Stimulated activated naive B cell treated with anti-CD40 and anti-IgM and Interleukin-4, amounts not matched to agents 10 μg/mL and 1 μg/mL and 100 μg/mL, for 72 hours (primary cell): ENCODE data around the gene MAP7D1.
"Not testable (repeated sequence)": the region's sequence is repeated elsewhere in the genome, so short reads cannot be mapped to it uniquely, and the experiment has no call there.

Source experiments
- ATAC-seq, 2 donors: fragments of 150-1000 bp; cut with Tn5 transposase; replicated peaks; 2 replicates each; pipeline ENCODE4 v1.10.0; 2021; ENCODE audit warnings: moderate library complexity in 1 of 2
- DNase-seq: peaks from one replicate; pipeline ENCODE4 v3.0.0; 2021
- H3K27ac Mint-ChIP-seq: one replicate; pipeline ENCODE4 v1.8.0; 2022; ENCODE audit warnings: mild to moderate bottlenecking, mixed read lengths
- H3K27me3 Mint-ChIP-seq, 2 donors: one replicate each; pipeline ENCODE4 v1.8.0; 2022; ENCODE audit warnings: mixed read lengths in 2 of 2
- H3K36me3 Mint-ChIP-seq, 2 donors: one replicate each; pipeline ENCODE4 v1.8.0; 2022; ENCODE audit warnings: mixed read lengths in 2 of 2, mild to moderate bottlenecking in 1 of 2
- H3K4me1 Mint-ChIP-seq, 2 donors: one replicate each; pipeline ENCODE4 v1.8.0; 2022; ENCODE audit warnings: mixed read lengths in 2 of 2, mild to moderate bottlenecking in 1 of 2
- H3K4me3 Mint-ChIP-seq, 2 donors: one replicate each; pipeline ENCODE4 v1.8.0; 2022; ENCODE audit warnings: mild to moderate bottlenecking in 2 of 2, mixed read lengths in 2 of 2, moderate library complexity in 1 of 2
- H3K9me3 Mint-ChIP-seq, 2 donors: one replicate each; pipeline ENCODE4 v1.8.0; 2022; ENCODE audit warnings: mixed read lengths in 2 of 2, mild to moderate bottlenecking in 1 of 2

MAP7D1 gene

DNA sequence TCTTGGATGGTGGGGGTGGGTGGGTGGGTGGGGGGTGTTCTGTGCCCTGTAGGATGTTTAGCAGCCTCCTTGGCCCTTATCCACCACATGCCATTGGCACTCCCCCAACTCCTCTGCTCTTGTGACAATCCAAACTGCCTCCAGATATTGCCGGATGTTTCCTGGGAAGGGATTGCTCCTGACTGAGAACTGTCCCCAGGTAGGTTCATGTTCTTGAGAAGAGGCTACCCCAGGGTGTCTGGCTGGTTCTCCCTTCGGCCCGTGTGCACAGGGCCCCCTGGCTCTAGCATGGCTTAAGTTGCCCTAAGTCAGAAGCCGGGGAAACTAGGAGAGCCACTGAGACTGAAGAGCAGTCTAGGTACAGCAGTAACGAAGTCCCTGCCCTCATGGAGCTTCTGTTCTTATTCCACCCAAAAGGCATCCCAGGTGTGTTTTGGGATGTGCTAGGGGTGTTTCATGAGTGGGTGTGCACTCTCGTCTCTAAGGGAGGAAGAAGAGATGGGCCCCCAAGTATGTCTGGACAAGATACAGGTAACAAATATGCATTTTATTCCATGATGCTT, 48.5 kb downstream of the MAP7D1 start:
- Mint-ChIP-seq H3K4me1 (peaks cover under 1 to 2% of the 10 kb centered on the region in 2 donors), H3K4me3 (no peak overlapping the region), H3K27ac (no peak overlapping the region), H3K36me3 (no peaks in the 10 kb centered on the region), H3K27me3 (no peaks in the 10 kb centered on the region), H3K9me3 (no peaks in the 10 kb centered on the region)
- ATAC-seq (no peak), DNase-seq (no peak)

DNA sequence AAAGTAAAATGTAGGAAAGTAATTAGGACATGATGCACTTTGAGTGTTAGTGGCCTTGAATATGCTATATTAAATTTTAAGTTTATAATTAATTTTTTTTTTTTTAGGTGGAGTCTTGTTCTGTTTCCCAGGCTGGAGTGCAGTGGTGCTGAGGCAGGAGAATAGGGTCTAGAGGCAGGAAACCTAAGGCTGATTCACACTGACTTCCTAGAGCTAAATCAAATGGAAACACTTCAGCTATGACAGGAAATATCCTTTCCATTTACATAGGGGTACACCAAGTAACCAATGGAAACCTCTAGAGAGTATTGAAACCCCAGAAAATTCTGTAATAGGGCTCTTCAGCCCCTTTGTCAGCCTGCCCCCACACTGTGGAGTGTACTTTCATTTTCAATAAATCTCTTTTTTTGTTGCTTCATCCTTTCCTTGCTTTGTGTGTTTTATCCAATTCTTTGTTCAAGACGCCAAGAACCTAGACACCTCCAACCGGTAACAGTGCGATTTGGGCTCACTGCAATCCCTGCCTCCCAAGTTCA, 50.4 kb downstream of the MAP7D1 start:
- Mint-ChIP-seq H3K9me3 (no peaks in the 10 kb centered on the region), H3K4me1 (peaks cover 4 to 5% of the 10 kb centered on the region in 2 donors), H3K36me3 (no peaks in the 10 kb centered on the region), H3K27ac (peak overlapping the region; percentile 10), H3K4me3 (no peak overlapping the region), H3K27me3 (no peaks in the 10 kb centered on the region)
- no peak for DNase-seq
- no peak for ATAC-seq

DNA sequence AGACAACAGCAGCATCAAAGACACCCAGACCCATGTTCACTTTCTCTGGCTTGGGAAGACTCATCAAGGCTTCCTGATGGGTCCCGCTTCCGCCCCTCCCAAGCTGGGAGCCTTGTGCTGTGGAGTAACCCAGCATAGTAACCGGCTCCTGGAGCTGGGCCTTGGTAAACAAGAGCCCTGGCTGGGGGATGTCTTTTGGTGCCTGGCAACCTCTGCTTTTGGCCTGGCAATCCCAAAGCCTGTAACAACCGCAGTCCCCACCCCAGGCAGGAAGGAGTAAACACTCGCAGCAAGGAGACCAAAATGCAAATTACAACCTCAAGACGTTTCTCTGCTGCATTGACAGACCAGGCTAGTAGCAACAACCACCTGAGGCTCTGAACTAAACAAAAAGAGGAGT, 51.4 kb downstream of the MAP7D1 start:
- Mint-ChIP-seq H3K4me3 (no peak overlapping the region), H3K4me1 (peaks cover 4 to 5% of the 10 kb centered on the region in 2 donors), H3K36me3 (no peaks in the 10 kb centered on the region), H3K9me3 (no peaks in the 10 kb centered on the region), H3K27me3 (no peaks in the 10 kb centered on the region), H3K27ac (no peak overlapping the region)
- ATAC-seq (no peak), DNase-seq (no peak)

DNA sequence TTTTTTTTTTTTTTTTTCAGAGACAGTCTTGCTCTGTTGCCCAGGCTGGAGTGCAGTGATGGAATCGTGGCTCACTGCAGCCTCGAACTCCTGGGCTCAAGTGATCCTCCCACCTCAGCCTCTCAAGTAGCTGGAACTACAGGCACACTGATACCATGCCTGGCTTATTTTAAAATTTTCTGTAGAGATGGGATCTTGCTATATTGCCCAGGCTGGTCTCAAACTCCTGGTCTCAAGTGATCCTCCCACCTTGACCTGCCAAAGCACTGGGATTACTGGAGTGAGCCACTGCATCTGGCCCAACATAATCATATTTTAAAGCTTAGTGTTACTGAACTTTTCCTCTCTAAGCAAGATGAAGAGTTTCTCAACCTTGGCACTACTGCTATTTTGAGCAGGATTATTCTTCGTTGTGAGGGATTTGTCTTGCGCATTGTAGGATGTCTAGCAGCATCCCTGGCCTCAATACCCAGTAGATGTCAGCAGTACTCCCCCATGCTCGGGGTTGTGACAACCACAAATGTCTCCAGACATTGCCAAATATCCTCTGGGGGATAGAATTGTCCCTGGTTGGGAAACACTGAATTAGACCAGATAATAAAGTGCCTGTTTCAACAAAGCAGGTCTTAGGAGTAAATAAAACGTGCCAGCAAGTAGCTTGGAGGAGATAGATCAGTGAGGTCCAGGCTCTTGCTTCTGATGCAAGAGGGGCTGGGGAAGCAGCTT, 53.2 kb downstream of the MAP7D1 start:
- H3K9me3 Mint-ChIP-seq: no peaks in the 10 kb centered on the region
- H3K27me3 Mint-ChIP-seq: no peaks in the 10 kb centered on the region
- no peaks in the 10 kb centered on the region for H3K36me3 Mint-ChIP-seq
- H3K4me1 Mint-ChIP-seq: peaks cover 10 to 12% of the 10 kb centered on the region in 2 donors
- ATAC-seq: no peak
- DNase-seq: no peak
- H3K27ac Mint-ChIP-seq: no peak overlapping the region
- no peak overlapping the region for H3K4me3 Mint-ChIP-seq

DNA sequence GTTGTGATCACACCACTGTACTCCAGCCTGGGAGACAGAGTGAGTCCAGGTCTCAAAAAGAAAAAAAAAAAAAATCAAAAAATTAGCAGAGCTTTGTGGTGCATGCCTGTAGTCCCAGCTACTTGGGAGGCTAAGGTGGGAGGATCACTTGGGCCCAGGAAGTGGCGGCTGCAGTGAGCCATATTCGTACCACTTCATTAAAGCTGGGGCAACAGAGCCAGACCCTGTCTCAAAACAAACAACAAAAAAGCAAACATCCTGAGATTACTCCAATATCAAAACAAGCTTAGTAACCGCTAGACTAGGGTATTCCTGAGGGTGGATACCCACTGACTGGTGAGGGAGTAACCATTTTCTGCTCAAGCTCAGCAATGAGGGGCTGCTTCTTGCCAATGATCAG, 55.3 kb downstream of the MAP7D1 start:
- Mint-ChIP-seq H3K27me3 (no peaks in the 10 kb centered on the region), H3K27ac (no peak overlapping the region), H3K4me3 (no peak overlapping the region), H3K36me3 (no peaks in the 10 kb centered on the region), H3K9me3 (no peaks in the 10 kb centered on the region), H3K4me1 (peaks cover 10 to 12% of the 10 kb centered on the region in 2 donors)
- ATAC-seq (no peak), DNase-seq (no peak)

DNA sequence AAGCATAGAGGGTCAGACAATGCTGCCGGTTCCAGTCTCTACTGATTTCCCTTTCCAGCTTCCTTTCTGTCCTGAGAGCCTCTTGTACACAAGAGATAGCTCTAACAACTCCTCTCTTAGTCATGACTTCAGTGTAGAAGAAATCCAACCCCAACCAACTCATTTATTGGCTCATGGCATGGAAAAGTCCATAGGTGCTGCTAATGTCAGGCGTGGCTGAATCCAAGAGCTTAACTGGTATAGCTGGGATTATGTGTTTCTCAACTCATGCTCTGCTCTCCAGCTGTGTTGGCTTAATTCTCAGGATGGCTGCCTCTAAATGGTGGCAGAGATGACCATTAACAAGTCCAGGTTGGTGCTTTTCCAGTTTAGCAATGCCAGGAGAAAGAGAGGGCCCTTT, 55.9 kb downstream of the MAP7D1 start:
- H3K27me3 Mint-ChIP-seq: no peaks in the 10 kb centered on the region
- H3K9me3 Mint-ChIP-seq: no peaks in the 10 kb centered on the region
- no peak overlapping the region for H3K4me3 Mint-ChIP-seq
- H3K27ac Mint-ChIP-seq: no peak overlapping the region
- DNase-seq (no peak), ATAC-seq (no peak)
- H3K36me3 Mint-ChIP-seq: no peaks in the 10 kb centered on the region
- peaks cover 10 to 12% of the 10 kb centered on the region in 2 donors for H3K4me1 Mint-ChIP-seq

DNA sequence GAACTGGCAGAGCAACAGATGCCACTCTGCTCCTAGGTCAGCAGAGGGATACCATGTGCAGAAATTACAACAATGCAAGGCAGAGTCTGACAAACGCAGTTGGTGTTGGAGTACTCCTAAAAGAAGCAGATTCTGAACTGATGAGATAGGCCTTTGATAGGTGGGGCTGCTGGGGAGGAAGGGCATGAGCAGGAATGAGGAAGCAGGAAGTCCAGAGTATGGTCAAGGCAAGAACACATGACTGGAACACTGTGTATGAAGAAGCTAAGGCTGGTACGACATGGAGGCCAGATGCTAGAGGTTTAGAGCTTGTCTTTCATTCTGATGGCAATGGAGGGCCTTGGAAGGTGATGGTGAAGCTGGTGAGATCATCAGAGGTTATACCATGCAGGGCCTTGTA, 56.8 kb downstream of the MAP7D1 start:
- H3K36me3 Mint-ChIP-seq: no peaks in the 10 kb centered on the region

DNA sequence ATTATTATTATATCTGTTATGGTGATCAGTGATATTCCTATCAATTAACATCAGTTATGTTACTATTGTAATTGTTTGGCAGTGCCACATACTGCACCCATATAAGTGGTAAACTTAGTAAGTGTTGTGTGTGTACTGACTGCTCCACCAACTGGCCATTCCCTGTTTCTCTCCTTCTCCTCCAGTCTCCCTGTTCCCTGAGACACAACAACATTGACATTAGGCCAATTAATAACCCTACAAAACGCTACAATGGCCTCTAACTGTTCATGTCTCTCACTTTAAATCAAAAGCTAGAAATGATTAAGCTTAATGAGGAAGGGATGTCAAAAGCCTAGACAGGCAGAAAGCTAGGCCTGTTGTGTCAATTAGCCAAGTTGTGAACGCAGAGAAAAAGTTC, 61.7 kb downstream of the MAP7D1 start:
- no peaks in the 10 kb centered on the region for H3K9me3 Mint-ChIP-seq
- H3K27me3 Mint-ChIP-seq: no peaks in the 10 kb centered on the region
- no peak for ATAC-seq
- H3K27ac Mint-ChIP-seq: no peak overlapping the region
- peaks cover 4 to 5% of the 10 kb centered on the region in 2 donors for H3K4me1 Mint-ChIP-seq
- DNase-seq: no peak
- H3K36me3 Mint-ChIP-seq: no peaks in the 10 kb centered on the region
- no peak overlapping the region for H3K4me3 Mint-ChIP-seq

More for the DNA sequence above, 56.8 kb downstream of the MAP7D1 start:
- ATAC-seq (peak; percentile 31 to 33), DNase-seq (no peak)
- no peak overlapping the region for H3K27ac Mint-ChIP-seq
- H3K4me3 Mint-ChIP-seq: no peak overlapping the region
- H3K9me3 Mint-ChIP-seq: no peaks in the 10 kb centered on the region
- H3K27me3 Mint-ChIP-seq: no peaks in the 10 kb centered on the region
- peaks cover 8 to 12% of the 10 kb centered on the region in 2 donors for H3K4me1 Mint-ChIP-seq

DNA sequence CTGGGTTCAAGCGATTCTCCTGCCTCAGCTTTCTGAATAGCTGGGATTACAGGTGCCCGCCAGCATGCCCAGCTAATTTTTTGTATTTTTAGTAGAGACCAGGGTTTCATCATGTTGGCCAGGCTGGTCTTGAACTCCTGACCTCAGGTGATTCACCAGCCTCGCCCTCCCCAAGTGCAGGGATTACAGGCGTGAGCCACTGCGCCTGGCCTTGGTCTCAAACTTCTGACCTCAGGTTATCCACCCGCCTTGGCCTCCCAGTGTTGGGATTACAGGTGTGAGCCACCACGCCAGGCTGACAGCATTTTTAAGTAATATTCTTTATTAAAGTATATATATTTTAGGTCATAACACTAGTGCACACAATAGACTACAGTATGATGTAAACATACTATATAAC, 65.9 kb downstream of the MAP7D1 start:
- not testable (repeated sequence) for H3K27ac Mint-ChIP-seq, DNase-seq, H3K4me3 Mint-ChIP-seq, H3K27me3 Mint-ChIP-seq, H3K9me3 Mint-ChIP-seq, ATAC-seq
- Mint-ChIP-seq H3K4me1 (peaks cover 9 to 16% of the 10 kb centered on the region in 2 donors), H3K36me3 (peaks cover 15 to 18% of the 10 kb centered on the region in 2 donors)

DNA sequence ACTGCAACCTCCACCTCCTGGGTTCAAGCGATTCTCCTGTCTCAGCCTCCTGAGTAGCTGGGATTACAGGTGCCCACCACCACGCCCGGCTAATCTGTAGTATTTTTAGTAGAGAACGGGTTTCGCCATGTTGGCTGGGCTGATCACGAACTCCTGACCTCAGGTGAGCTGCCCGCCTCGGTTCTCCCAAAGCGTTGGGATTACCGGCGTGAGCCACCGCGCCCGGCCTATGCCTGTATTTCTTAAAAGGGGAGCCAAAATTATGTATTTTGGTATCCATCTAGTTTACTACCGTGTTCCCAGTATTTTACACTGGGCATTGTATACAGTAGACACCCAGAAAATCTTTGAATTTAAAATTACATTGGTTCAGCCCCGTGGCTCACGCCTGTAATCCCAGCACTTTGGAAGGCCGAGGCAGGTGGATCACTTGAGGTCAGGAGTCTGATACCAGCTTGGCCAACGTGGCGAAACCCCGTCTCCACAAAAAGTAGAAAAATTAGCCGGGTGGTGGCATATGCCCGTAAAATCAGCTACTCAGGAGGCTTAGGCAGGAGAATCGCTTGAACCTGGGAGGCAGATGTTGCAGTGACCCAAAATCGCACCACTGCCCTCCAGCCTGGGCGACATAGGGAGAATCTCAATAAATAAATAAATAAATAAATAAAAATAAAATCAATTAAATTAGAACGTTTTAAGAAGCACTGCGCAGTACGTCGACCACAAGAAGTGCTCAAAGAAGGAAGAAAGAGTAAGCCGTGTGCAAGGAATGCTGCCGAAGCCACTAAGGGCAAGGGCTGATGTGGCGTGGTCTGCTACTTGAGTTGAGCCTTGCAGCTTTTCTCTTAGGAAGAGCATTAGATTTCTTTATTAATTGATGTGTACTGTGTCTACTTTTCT, 66.8 kb downstream of the MAP7D1 start:
- H3K36me3 Mint-ChIP-seq: peaks cover 19 to 25% of the 10 kb centered on the region in 2 donors
- H3K4me3 Mint-ChIP-seq: peak overlapping the region; percentile 90 to 96
- DNase-seq: no peak
- no peaks in the 10 kb centered on the region for H3K9me3 Mint-ChIP-seq
- peak overlapping the region; percentile 100 for H3K27ac Mint-ChIP-seq
- ATAC-seq: no peak
- H3K27me3 Mint-ChIP-seq: no peaks in the 10 kb centered on the region
- peaks cover 13 to 24% of the 10 kb centered on the region in 2 donors for H3K4me1 Mint-ChIP-seq

DNA sequence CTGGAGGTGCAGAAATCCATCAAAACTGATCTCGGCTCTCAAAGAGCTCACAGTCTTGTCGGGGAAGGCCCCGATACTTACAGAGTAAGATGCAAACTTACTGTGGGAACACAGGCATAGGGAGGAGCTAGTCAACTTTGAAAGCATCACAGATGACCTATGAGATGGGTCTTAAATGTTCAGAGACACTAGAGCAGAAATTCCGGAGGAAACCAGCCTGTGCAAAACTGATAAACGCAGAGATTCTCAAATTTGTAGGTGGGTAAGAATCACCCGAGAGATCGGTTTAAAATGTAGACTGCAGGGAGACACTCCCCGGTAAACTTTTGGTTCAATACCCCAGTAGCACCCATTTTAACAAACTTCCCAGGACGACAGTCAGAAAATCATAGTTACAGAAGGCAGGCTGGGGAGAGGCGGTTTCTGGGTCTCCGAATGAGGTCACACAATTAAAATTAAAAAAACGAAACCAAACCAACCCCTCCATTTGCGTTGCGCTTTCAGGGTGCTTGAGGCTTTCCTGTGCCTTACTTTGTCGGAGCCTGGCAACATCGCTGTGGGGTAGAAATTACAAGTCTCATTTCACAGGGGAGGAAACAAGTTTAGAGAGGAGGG, 67.5 kb downstream of the MAP7D1 start:
- ATAC-seq (peak; percentile 50 to 54), DNase-seq (peak; percentile 43)
- Mint-ChIP-seq H3K4me1 (peaks cover 13 to 28% of the 10 kb centered on the region in 2 donors), H3K27ac (peak overlapping the region; percentile 100), H3K4me3 (peak overlapping the region; percentile 90 to 96), H3K27me3 (no peaks in the 10 kb centered on the region), H3K9me3 (no peaks in the 10 kb centered on the region), H3K36me3 (peaks cover 24 to 29% of the 10 kb centered on the region in 2 donors)

DNA sequence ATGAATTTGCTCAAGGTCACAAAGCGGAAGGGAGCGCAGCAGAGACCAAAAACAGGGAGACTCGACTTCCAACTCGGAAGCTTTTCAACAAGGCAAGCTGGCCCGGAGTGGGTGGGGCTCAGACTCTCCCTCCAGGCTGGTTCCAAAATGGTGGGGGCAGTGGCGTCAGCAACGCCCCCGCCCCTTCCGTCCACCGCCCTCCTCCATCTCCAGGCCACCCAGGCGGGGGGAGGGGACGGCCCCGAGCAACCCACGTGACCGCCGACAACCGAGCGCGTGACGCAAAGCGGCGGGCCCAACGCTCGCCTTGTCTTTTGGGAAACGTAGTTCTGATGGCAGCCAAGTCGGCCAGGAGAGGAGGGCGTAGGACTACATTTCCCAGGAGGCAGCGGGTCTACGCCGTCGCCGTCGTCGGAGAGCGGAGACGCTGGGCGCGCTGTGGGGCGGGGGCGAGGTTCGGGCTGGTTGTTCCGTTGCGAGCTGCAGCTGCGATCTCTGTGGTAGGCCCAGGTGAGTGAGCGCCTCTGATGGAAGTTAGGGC, 68.1 kb downstream of the MAP7D1 start, which contains the start of gene THRAP3:
TSS of gene THRAP3 (plus strand) at position 448 of the 541 bp plus-strand sequence. CDS start 58,121 bp downstream, outside the sequence.
- peak; percentile 92 to 93 for ATAC-seq
- H3K9me3 Mint-ChIP-seq: no peaks in the 10 kb centered on the region
- peak; percentile 100 for DNase-seq
- peak within 1 kb of the TSS; percentile 90 to 96 for H3K4me3 Mint-ChIP-seq
- no peaks in the 10 kb centered on the region for H3K27me3 Mint-ChIP-seq
- H3K4me1 Mint-ChIP-seq: peaks cover 13 to 33% of the 10 kb centered on the region in 2 donors
- H3K27ac Mint-ChIP-seq: peak within 1 kb of the TSS; percentile 100
- peaks cover 25 to 31% of the 10 kb centered on the region in 2 donors for H3K36me3 Mint-ChIP-seq

DNA sequence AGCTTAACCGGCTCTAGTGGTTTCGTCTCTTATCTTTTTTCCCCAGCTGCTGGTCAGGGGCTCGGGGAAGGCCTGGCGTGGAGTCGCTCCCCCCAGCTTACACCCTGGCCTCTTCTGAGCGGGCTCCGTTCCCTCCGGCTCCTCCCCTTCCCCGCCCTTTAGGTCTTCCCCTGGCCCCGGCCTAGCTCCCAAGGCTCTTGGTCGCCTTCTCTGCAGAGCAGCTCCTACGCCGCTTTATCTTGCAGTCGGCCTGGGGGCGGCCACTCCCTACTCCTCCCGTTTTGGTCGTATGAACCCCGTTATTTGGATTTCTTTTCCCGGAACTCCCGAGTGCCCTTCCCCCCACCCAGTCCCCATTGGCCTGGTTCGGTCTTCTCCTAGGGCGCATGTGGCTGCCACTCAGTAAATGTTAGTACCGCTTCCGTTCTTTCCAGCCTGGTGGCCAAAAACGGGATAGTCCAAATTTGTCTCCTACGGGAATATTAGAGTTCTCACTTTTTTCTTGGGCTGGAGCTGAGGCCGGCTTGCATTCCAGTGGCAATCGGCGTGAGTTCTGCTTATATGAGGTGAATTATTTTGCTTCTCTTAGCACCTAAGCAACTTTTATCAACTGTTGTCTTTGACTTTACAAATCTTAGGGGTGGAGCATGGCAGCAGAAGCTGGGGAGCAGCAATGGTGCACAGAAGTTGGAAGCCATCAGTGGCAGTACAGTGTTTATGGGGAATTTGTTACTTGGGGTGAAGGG, 68.8 kb downstream of the MAP7D1 start:
- peak overlapping the region; percentile 90 to 96 for H3K4me3 Mint-ChIP-seq
- peaks cover 25 to 31% of the 10 kb centered on the region in 2 donors for H3K36me3 Mint-ChIP-seq
- peak overlapping the region; percentile 100 for H3K27ac Mint-ChIP-seq
- peak; percentile 70 to 74 for ATAC-seq
- no peaks in the 10 kb centered on the region for H3K27me3 Mint-ChIP-seq
- no peak for DNase-seq
- peaks cover 13 to 33% of the 10 kb centered on the region in 2 donors for H3K4me1 Mint-ChIP-seq
- no peaks in the 10 kb centered on the region for H3K9me3 Mint-ChIP-seq
